Endometrium (tissue), 2 donors: ENCODE data around the gene TMEM80.

ENCODE experiments used
- FAIRE-seq: peaks from 2 replicates; lab custom pipeline; 2012; peaks lifted over from hg19 to GRCh38; lab: Jason Lieb, UNC
- donor health status: control.
- donor health status: control.

TMEM80 gene

DNA sequence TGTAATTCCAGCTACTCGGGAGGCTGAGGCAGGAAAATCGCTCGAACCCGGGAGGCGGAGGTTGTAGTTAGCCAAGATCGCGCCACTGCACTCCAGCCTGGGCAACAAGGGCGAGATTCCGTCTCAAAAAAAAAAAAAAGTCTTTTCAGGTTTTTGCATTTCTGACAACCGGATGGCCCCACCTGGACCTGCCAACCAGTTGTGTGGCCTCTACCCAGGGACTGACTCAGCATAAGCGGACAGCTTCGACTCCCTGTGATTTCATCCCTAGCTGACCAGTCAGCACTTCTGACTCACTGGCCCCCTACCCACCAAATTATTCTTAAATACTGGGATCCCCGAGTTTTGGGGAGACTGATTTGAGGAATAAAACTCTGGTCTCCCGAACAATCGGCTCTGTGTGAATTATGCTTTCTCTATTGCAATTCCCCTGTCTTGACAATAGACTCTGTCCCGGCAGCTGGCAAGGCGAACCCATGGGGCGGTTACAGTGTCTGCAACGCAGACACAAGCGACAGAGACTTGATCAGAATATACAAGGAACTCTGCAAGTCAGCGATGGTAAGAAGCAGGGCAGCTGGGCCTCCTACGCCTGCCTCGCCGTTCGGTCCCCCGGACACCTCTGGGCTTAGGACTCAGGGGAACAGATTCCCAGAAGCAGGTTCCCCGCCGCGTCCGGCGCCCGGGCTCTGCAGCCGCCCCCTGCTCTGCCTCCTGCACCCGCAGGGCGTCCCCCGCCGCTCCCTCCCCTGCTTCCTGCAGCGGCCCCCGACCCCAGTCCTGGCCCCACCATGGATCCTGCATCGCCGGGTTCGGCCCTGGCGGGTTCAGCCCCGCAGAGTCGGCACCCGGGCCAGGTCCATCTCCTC lies 50.9 kb downstream of the TMEM80 start:
- FAIRE-seq: no peak

- FAIRE-seq: no peak
Measured at GRCh38 chr11:747158-748006, 51.8 kb downstream of the TMEM80 start, which contains the start of gene TALDO1. Gene TALDO1, plus strand, starts transcription at chr11:747464. Its CDS starts 18 bp downstream, at chr11:747482.

DNA sequence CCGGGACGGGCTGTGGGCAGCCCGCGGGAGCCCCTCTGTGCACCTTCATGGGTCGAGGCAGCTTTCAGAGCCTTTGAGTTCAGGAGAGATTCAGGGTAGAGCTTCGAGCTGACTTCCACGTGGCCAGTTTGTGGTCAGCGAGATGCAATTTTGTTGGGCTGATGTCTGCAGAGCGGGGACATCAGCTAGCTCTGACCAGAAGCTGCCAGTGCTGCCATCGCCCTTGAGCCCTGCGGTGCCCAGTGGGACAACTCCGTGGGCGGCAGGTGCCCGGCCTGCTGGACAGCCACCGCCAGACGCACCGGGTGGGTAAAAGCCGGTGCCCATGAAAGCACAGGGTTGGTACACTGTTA lies 52.4 kb downstream of the TMEM80 start:
- no peak for FAIRE-seq

DNA sequence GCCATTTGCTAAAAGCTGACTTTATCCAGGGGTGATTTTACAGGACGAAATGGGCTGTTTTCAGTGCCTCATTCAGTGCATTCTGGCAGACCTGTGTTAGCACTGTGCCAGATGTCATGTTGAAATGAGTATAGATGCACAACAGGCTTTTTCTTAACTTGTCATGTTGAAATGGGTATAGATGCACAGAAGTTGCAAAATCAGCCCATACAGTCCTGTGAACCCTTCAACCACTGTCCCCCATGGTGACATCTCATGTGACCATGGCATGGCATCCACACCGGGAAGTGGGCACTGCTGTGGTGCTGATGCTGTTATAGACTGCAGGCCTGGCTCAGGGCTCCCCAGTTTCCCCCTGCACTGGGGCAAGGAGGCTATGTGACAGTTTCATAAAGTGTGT lies 54.1 kb downstream of the TMEM80 start:
- FAIRE-seq: no peak
